HL-60 (cell line): ENCODE data around the gene LMO3.

Experiments used
- DNase-seq, 2 experiments: peaks; one replicate each; pipeline ENCODE4 v3.0.0-alpha.2; 2010 to 2020; ENCODE audit warnings: low read depth in 1 of 2, low spot score in 1 of 2
- H3K27ac ChIP-seq: fragments of 250-450 bp; sonication (Bioruptor Pico); replicated peaks from 2 replicates; pipeline ENCODE4 v1.5.1; 2020; ENCODE audit warnings: mild to moderate bottlenecking, moderate library complexity
- H3K27me3 ChIP-seq: fragments of 250-450 bp; sonication (Bioruptor Pico); 2 replicates; pipeline ENCODE4 v1.5.1; 2021; ENCODE audit warnings: mild to moderate bottlenecking, moderate library complexity; ENCODE audit not compliant: insufficient read depth, poor library complexity, severe bottlenecking
- H3K4me3 ChIP-seq: replicated peaks from 2 replicates; pipeline ENCODE4 v1.5.1; 2011; ENCODE audit warnings: mild to moderate bottlenecking, control low read depth, low read length; ENCODE audit not compliant: insufficient read depth
- GABPA ChIP-seq: IDR thresholded peaks from 2 replicates; pipeline ENCODE4 v1.6.1; 2012; ENCODE audit warnings: low read depth
- POLR2AphosphoS5 ChIP-seq: IDR thresholded peaks from 2 replicates; pipeline ENCODE4 v1.6.1; 2012; ENCODE audit warnings: low read depth
- SPI1 ChIP-seq: IDR thresholded peaks from 2 replicates; pipeline ENCODE4 v1.6.1; 2012; ENCODE audit warnings: low read depth, mild to moderate bottlenecking, borderline replicate concordance
- TF ChIP-seq, protein P1 (sequence below): IDR thresholded peaks from 2 replicates; pipeline ENCODE4 v1.6.1; 2012; ENCODE audit warnings: low read depth; ENCODE audit not compliant: insufficient replicate concordance
- TF ChIP-seq, protein P2 (sequence below): IDR thresholded peaks from one replicate; pipeline ENCODE4 v1.5.1; 2011; ENCODE audit warnings: low read length, control low read depth, inconsistent platforms; ENCODE audit not compliant: insufficient read depth

Gene LMO3

DNA sequence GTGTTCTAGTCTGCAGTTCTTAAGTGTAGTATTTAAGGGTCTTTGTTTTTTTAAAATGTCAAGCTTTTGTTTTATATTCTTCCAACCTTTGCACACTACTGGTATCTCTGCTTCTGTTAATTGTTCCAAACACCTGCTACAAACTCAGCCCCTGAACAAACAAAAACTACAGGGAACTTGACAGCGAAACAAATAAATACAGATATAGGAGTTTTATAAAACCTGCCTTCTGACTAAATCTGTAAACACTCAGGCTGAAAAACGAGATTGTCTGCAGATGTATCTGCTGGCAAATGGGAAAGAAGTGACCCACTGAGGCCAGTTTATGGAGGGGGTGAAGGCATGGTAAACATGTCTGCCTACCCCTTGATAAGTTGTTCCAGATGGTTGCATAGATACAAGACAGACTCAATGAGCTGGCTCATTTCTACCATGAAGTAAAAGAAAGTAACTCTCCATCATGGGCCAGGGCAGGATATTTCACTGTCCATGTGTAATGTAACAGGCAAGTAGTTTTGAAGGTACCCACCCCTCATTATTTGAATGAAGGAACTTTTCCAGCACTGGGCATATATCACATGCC, 75.6 kb downstream of the LMO3 start:
- no peak for DNase-seq
- no peak for TF ChIP-seq SPI1
- TF ChIP-seq GABPA = no peak
- TF ChIP-seq, protein P1, sequence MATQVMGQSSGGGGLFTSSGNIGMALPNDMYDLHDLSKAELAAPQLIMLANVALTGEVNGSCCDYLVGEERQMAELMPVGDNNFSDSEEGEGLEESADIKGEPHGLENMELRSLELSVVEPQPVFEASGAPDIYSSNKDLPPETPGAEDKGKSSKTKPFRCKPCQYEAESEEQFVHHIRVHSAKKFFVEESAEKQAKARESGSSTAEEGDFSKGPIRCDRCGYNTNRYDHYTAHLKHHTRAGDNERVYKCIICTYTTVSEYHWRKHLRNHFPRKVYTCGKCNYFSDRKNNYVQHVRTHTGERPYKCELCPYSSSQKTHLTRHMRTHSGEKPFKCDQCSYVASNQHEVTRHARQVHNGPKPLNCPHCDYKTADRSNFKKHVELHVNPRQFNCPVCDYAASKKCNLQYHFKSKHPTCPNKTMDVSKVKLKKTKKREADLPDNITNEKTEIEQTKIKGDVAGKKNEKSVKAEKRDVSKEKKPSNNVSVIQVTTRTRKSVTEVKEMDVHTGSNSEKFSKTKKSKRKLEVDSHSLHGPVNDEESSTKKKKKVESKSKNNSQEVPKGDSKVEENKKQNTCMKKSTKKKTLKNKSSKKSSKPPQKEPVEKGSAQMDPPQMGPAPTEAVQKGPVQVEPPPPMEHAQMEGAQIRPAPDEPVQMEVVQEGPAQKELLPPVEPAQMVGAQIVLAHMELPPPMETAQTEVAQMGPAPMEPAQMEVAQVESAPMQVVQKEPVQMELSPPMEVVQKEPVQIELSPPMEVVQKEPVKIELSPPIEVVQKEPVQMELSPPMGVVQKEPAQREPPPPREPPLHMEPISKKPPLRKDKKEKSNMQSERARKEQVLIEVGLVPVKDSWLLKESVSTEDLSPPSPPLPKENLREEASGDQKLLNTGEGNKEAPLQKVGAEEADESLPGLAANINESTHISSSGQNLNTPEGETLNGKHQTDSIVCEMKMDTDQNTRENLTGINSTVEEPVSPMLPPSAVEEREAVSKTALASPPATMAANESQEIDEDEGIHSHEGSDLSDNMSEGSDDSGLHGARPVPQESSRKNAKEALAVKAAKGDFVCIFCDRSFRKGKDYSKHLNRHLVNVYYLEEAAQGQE = no peak
- TF ChIP-seq, protein P2, sequence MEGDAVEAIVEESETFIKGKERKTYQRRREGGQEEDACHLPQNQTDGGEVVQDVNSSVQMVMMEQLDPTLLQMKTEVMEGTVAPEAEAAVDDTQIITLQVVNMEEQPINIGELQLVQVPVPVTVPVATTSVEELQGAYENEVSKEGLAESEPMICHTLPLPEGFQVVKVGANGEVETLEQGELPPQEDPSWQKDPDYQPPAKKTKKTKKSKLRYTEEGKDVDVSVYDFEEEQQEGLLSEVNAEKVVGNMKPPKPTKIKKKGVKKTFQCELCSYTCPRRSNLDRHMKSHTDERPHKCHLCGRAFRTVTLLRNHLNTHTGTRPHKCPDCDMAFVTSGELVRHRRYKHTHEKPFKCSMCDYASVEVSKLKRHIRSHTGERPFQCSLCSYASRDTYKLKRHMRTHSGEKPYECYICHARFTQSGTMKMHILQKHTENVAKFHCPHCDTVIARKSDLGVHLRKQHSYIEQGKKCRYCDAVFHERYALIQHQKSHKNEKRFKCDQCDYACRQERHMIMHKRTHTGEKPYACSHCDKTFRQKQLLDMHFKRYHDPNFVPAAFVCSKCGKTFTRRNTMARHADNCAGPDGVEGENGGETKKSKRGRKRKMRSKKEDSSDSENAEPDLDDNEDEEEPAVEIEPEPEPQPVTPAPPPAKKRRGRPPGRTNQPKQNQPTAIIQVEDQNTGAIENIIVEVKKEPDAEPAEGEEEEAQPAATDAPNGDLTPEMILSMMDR = no peak
- no peak for TF ChIP-seq POLR2AphosphoS5
- no peak overlapping the region for H3K27ac ChIP-seq

DNA sequence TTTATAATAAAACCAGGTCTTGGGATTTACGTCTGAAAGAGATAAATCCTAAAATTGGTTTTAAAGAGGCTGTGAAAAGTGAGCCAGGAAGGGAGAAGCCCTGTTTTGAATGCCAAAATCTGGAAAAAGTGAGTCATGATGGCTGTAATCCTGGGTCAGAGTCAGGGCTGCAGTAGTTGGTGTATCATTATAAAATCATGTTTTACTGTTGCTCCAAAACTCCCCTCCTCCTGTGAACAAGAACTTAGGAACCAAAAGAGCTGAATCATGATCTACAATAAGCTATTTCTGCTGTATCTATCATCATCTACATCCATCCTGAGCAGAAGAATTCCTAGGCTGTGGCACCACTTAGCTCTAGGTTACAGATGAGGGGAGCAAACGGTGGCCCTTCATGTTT, 79.3 kb downstream of the LMO3 start:
- no peak for DNase-seq
- Histone ChIP-seq H3K4me3 (no peak overlapping the region), H3K27me3 (no peaks in the 10 kb centered on the region), H3K27ac (no peak overlapping the region)
- no peak for TF ChIP-seq SPI1
- TF ChIP-seq, protein P1 = no peak
- TF ChIP-seq POLR2AphosphoS5 = no peak
- TF ChIP-seq, protein P2 = no peak
- no peak for TF ChIP-seq GABPA

More for the DNA sequence above, 75.6 kb downstream of the LMO3 start:
- no peak overlapping the region for H3K4me3 ChIP-seq
- no peaks in the 10 kb centered on the region for H3K27me3 ChIP-seq

DNA sequence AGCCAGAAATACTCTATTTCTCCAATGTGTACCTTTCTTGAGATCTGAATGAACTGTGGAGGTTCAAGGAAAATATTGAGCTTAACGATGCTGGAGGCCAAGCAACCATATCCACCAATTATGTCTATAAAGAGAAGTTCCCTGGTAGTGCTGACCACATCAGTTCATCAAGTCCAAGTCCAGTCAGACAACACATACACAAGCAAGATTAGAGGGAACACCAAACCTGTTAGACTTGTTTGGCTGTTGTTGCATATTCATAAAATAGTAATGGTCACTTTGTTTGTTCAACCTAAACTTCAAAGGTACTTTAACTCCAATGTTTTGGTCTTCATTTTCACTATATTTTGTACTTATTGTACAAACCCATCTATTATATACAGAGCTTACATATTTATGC, 81.6 kb downstream of the LMO3 start:
- Histone ChIP-seq H3K27me3 (no peaks in the 10 kb centered on the region), H3K4me3 (no peak overlapping the region), H3K27ac (no peak overlapping the region)
- DNase-seq = no peak
- no peak for TF ChIP-seq POLR2AphosphoS5
- TF ChIP-seq, protein P2 = no peak
- TF ChIP-seq GABPA = no peak
- TF ChIP-seq, protein P1 = no peak
- TF ChIP-seq SPI1 = no peak
